HG03342 (cell line): ENCODE results near the gene ASCC2.
"Not testable (repeated sequence)": the region's sequence is repeated elsewhere in the genome, so short reads cannot be mapped to it uniquely, and the experiment has no call there.

Experiments
- ATAC-seq: cut with Tn5 transposase; IDR thresholded peaks from one replicate; pipeline ENCODE4 v1.9.1; 2021; ENCODE audit warnings: mild to moderate bottlenecking, moderate library complexity; ENCODE audit not compliant: unreplicated experiment

Gene ASCC2

DNA sequence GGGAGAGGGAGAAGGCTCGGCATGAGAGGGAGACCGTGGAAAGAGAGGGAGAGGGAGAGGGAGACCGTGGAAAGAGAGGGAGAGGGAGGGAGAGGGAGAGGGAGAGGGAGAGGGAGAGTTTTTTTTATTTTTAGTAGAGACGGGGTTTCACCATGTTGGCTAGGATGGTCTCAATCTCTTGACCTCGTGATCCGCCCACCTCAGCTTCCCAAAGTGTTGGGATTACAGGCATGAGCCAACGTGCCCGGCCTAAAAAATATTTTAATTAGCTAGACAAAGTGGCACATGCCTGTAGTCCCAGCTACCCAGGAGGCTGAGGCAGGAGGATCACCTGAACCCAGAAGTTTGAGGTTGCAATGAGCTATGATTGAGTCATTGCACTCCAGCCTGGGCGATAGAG lies 21.0 kb upstream of the ASCC2 start:
- ATAC-seq = not testable (repeated sequence)

DNA sequence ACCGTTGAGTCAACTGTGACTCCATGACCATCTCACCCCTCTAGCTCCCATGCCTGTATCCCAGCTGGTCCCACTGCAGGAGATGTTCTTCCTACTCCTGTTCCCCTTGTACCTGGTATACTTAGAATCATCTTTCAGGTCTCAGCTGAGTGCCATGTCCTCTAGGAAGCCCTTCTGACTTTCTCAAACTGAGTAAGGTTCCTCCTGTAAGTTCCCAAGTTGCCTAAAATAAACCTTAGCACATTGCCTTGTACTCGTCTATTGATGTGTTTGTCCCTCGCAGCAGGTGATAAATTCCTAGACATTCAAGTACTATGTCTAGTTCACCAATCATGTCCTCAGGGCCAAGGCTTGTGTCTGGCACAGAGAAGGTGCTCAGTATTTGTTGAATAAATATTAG lies 18.4 kb upstream of the ASCC2 start:
- no peak for ATAC-seq

DNA sequence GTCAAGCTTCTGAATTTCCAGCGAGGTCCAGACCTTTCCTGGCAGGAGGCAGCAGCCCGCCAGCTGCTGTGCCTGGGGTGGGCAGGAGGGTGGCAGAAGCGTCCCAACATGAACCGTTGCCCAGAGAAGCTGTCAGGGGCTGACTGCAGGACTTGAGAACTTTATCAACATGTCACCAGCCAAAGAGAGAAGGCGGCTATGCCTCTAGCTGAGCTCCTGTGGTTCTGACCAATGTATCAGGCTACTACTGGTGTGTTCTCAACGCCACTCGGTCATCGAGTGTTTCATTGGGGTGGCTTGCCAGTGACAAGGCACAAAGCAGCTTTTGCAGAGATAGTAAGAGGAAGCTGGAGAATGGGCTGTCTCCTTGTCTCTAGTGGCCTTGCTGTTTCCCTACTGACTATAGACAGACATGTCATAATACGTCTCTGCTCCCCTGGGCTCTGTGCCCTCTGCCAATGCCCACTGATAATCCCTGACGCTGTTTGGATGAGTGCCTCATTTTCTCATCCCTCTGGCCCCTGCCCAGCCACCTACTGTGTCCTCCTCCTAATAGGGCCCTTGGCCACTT lies 17.6 kb upstream of the ASCC2 start:
- ATAC-seq = no peak

DNA sequence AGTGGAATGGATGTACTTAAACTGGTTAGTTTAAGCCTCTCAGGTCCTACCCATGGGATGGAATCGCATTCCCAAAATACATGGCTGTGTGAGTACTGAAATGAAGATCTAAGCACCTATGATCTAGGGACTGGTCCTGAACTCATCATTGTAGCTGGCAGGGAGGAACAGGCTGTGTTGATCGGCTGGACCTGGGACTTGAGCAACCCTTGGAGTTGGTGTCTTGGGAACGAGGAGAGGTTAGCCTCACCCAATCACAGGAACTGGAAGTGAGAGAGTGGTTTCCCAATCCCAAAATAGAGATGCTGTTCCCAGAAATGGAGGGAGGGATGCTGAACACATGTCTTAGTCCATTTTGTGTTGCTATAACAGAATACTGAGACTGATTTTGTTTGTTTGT lies 16.4 kb upstream of the ASCC2 start:
- ATAC-seq = no peak

DNA sequence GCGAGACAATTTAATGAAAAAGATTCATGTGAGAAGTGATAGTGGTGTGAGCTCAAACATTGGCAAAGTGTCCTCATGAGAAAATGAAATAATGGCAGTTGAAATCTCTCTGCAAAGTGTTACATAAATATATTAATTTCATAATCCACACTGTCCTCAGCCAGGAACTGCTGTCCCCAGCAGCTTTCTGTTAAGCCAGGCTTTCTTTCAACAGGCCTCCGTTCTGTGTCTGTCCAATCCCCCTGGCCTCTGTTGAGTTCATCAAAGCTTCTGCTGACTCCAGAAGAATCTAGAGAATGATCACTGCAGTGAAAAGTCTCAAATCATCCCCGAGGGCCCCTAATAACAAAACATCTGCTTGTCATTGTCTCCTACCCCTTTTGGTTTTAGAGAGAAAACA lies 10.0 kb upstream of the ASCC2 start:
- no peak for ATAC-seq

DNA sequence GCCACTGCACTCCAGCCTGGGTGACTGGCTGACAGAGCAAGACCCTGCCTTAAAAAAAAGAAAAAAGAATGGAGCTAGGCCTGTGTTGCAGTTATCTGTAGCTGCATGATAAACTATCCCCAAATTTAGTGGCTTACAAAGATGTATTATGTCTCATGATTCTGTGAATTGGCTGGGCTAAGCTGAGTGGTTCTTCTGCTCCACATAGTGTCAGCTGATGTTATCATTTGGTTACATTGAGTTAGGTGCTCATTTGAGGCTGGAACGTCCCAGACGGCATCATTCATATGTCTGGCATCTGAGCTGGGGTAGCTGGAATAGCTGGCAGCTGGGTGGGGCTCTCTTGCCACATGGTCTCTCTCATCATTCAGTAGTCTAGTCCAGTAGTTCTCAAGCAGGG lies 8.2 kb upstream of the ASCC2 start:
- no peak for ATAC-seq

DNA sequence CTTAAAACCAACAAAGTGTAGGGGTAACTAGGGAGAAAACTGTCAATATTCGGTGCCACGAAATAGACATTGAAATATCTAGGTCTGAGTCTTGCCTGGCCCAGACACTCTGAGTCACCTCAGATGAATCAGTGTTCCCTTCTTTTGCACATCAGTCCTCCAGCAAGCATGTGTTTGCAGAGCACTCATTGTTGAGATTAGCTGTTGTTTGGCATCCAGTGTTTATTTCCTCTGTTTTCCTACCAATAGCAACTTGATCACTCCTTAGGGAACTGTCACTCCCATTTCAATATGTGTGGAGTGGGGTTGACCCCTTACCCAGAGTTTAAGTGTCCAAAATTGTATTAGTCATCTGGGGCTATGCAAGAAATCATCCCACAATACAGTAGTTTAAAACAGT lies 4.7 kb upstream of the ASCC2 start:
- no peak for ATAC-seq

DNA sequence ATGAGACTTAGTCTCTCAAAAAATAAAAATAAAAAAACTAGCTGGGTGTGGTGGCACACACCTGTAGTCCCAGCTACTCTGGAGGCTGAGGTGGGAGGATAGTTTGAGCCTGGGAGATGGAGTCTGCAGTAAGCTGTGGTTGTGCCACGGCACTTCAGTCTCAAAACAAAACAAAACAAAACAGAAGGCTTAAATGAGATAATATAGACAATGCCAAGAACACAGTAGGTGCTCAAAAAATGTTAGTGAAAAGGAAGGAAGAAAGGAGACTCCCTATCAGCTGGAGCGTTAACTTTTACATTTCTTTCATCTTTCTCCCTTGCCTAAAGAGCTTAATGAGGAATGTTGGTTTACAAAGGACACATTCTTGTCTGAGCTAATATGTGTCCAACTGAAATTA lies 4.1 kb upstream of the ASCC2 start:
- ATAC-seq = no peak

DNA sequence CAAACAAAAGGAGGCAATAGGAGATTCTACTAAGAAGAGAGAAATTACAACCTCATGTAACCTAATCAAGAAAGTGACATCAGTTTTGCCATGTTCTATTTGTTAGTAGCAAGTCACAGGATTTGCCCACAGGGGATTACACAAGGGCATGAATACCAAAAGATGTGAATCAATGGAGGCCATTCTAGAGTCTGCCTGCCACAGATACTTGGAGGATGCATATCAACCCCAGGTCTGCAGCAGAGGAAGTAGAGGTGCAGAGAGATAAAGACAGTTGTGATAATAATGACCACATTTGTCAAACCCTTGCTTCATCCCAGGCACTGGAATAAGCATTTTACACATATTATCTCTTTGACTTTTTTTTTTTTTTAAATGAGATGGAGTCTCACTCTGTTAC lies 2.4 kb upstream of the ASCC2 start:
- no peak for ATAC-seq

DNA sequence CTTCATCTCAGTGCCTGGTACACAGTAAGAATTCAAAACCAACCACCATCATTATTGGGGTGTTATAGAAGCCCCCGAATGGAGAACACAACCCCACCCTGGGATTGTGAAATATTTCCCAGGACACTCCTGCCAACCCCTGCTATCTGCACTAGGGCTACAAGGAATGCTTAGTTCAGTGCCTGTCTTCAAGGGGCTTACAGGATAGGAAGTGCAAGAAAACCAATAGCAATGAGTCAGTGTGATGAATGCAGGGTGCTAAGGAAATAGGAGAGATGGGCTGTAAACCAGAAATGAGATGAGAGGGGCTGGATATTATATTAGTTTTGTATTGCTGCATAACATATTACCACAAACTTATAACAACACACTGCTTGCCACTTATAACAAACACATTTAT lies 965 bp upstream of the ASCC2 start:
- ATAC-seq = no peak

DNA sequence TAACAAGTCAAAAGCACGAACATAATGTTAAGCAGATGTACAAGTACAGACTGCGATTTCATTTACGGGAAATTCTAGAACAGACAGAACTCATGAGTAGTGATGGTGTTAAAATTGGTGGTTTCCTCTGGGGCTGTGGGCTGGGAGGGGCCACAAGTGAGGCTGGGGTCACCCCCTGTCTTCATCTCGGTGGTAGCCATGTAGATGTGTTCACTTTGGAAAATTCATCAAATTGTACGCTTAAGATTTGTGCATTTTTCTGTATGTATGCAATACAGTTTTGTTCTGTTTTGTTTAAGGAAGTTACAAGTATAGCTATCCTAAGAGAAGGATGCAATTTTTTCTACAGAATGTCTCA lies 504 bp upstream of the ASCC2 start:
- peak; percentile 5 for ATAC-seq

DNA sequence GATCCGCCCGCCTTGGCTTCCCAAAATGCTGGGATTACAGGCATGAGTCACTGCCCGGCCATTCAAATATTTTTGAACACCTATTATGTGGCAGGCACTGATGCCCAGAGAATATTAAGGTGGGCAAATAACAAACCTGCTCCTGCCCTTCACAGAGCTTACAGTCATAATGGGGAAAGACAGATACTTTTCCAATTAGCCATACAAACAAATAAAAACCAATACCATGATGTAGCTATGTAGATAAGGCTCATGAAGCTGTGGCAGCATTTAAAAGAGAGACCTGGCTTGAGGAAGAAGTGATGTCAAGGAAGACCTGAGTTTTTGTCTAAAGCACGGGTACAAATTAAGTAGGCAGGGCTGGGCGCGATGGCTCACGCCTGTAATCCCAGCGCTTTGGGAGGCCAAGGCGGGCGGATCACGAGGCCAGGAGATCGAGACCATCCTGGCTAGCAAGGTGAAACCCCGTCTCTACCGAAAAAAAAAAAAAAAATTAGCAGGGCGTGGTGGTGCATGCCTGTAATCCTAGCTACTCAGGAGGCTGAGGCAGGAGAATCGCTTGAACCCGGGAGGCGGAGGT lies 1.2 kb downstream of the ASCC2 start:
- ATAC-seq = not testable (repeated sequence)

DNA sequence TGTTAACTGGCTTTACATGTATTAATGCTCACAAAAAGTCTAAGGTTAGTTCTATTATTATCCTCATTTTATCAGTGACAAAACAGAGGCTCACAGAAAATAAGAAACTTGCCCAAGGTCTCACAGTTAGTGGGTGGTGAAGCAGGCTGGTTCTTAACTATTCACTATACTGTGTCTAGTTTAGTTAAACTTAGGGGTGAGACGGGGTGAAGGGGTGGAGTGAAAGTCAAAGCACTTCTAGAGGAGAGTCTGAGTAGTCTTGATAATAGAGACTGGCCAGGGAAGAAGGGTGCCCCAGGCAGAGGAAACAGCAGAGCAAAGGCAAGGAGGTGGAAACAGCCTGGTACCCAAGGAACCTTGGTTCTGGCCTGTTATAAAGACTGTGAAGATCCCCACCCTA lies 4.0 kb downstream of the ASCC2 start:
- ATAC-seq = no peak

DNA sequence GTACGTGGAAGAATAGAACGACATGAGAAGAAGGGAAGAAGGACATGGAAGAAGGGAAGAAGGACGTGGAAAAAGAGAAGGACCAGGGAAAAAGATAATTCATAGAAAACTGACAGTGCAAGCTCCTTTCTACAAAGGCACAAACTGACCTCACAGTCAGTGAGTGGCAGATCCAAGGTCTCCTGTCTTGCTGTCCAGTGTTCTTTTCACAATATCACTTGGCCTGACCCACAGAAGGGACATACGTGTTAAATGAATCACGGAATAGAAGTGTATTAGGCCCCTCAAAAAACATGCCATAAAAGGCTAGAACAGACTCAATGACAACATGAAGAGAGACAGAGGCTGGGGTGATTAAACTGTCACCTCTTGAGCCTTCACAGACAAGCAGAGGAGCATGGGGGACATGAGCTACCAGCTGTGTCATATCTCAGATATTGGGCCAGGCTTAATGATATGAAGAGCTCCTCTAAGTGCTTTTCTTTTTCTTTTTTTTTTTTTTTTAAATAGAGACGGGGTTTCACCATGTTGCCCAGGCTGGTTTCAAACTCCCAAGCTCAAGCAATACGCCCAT lies 4.6 kb downstream of the ASCC2 start:
- ATAC-seq = no peak

DNA sequence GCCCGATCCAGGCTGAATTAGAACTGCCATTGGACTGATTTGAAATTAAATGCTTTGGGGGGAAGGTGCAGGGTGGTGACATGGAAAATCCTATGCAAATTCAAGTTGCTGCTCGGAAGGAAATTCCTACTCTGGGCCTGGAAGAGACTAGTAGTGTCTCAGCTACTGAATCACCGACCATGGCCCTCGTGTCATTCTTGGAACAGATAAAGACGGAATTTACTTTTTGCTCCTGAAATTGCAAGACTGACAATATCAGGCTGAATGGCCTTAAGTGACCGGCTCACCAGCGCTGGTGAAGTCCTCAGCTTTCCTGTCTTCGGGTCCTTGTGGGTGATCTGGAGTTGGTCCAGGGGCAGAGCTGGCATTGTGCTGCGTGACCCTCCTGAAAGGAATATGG lies 6.1 kb downstream of the ASCC2 start:
- ATAC-seq = no peak

DNA sequence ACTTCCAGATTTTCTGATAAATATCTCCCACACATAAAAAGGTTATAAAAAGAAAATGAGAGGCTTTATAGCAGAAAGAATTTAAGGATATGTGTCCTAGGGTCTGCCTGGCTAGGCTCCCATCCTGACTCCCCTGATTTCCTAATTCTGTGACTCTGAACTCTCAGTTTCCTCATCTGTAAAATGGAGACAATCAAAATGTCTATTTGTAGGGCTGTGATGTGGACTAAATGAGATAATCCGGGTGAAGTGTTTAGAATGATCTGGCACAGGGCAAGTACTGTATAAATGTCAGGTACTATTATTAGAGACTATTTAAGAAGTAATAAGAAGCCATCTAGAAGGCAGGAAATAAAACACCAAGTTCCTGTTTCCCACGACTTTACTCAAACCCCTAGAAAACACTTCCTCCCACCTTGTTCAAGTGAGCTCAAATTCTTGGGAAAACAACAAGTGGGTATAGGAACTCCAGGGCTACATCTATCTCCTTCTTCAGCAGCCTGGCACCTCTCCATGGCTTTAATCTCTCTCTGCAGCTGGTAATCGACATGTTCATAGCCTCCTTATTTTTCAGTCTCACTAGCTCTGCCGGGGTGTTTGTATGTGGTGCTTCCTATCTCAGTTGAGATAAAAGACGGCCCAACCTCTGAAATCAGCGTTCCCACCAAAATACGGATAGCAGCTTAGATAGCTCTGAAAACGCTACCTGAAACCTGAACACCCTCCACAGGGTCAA lies 6.7 kb downstream of the ASCC2 start:
- no peak for ATAC-seq

DNA sequence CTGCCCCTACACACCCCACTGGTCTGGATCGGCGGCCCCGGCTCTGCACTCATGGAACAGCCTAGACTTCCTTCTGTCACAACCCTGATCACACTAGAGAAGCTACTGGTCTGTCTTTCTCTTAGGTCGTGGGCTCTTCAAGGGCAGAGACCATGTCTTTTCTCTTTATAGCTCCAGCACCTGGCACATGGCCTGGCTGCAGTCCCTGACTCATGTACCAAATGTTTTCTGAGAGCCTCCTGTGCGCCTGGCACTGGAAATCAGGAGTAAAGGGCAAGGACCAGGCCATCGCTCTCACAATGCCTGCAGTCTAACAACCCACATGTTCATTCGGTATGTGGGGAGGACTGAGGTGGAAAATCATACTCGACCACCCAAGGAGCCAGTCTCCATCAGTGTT lies 7.5 kb downstream of the ASCC2 start:
- no peak for ATAC-seq

DNA sequence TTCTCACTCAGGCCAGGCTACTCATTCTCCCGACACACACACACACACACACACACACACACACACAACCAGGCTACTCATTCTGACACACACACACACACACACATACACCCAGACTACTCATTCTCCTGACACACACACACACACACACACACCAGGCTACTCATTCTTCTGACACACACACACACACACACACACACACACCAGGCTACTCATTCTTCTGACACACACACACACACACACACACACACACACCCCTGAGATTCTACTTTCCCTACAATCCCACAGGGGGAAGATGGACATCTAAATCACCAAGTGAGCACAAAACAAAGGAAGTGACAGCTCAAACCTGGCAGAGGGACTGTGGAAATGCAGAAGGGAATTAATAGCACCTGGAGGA lies 10.3 kb downstream of the ASCC2 start:
- ATAC-seq = not testable (repeated sequence)

DNA sequence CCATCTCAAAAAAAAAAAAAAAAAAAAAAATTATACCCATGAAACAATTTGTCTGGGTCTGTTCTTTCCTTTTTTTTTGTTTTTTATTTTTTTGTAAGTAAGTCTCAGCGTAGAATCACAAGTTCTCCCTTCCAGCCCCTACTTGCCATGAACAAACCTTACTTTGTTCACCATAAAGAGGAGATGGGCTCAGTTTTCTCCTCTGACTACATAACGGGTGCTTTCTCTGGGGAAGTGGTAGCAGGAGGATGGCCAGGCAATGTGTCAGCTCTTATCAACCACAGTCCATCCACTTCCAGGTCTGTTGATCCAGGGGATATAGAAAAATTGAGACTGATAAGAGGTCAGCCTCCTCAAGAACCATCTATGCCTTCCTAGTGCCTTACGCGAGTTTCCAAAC lies 11.0 kb downstream of the ASCC2 start:
- ATAC-seq = no peak

DNA sequence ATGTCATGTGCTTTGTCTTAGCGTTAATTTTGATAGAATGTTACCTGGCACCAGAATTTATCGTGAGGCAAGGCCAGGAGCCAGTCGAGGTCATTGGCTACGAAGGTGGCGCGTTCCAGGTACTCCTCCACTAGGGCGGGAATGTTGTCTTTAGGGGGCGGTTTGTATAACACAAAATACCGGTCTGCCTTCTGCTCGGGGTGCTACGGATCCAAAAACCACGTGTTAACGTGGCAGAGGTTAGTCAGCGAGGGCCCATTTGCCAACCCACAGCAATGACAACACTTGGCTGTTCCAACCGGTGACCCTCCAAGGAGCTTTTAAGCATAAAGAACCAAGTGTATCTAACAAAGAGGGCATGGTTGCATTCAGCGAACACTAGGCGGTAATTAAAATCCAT lies 12.5 kb downstream of the ASCC2 start:
- ATAC-seq = no peak

DNA sequence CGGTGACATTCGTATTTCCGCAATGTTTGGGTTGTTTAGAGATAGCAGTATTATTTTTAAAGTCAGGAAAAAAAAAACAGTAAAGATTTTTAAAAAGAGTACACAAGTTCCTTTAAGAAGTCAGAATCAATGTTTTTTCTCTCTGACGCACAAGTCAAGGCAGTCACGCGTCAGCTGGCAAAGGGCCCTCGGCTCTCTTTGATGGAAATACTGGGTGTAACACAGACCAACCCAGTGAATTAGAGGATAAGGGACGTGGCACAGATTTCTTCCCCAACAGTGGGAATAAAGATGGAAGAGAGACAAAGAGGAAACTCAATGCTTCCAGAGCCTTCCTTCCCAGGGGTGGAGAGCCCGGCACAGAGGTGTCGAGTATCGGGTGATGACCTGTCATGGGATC lies 13.4 kb downstream of the ASCC2 start:
- ATAC-seq = no peak

DNA sequence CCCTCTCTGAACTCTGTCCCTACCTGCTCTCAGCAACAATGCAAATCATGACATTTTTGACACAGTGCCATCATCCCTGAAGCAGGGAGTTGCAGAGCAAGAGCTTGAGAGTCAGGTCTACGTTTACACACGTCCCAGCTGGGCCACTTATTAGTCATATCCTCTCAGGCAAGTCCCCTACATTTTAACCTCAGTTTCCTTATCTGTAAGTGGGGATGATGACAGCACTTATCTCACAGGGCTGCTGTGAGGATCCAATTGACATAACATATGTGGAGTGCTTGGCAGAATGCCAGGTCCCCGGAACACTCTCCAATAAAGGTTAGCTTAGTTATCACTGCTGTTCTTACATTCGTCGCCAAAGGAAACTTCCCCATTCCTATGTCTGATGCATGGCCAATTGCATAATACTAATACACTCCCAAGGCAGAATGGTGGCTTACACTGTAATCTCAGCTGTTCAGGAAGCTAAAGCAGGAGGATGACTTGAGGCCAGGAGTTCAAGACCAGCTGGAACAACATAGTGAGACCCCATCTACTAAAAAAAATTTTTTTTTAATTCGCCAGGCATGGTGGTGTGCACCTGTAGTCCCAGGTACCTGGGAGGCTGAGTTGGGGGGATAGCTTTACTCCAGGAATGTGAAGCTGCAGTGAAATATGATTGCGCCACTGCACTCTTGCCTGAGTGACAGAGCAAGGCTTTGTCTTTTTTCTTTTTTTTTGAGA lies 16.6 kb downstream of the ASCC2 start:
- peak; percentile 63 for ATAC-seq
